SK-N-MC (cell line): ENCODE results near the gene CTCF.

Experiments used
- EZH2 ChIP-seq: fragments of 200-600 bp; sonication (generic); IDR thresholded peaks from one replicate; pipeline ENCODE4 v1.6.1; 2017; ENCODE audit warnings: antibody characterized with exemption
- POLR2AphosphoS5 ChIP-seq: IDR thresholded peaks from 2 replicates; pipeline ENCODE4 v1.6.1; 2012; ENCODE audit warnings: mild to moderate bottlenecking, low read depth, low read length, borderline replicate concordance

- TF ChIP-seq EZH2 = no peak
- TF ChIP-seq POLR2AphosphoS5 = no peak
Observed at GRCh38 chr16:67637625-67638024, 75.3 kb downstream of the CTCF start.
